MM.1S (cell line): ENCODE data around the gene MGST2.

Experiments
- EZH2phosphoT487 ChIP-seq: fragments of 300-600 bp; sonication (generic); IDR thresholded peaks from 2 replicates; pipeline ENCODE4 v1.6.1; 2018; ENCODE audit warnings: antibody characterized with exemption, low read length
- TF ChIP-seq, protein P1 (sequence below): fragments of 300-600 bp; sonication (generic); IDR thresholded peaks from 2 replicates; pipeline ENCODE4 v1.5.1; 2016; ENCODE audit warnings: antibody characterized with exemption, low read length, mixed read lengths

DNA sequence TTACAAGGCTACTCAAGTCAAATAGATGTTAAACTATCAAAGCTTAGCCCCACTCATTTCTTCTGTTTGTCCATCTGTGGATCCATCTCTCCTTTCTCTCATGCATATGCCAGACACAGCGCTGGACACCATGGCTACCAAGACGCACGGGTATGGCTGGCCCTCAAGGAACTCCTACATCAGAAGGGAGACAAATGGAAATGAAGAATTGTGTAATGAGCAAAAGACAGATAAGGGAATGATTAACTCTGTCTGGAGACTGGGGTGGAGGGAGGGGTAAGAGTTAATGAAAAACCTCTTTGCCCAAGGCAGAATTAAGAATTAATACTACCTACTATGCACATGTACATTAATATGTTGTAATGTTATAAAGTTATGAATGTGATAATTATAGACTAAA lies 88.1 kb downstream of the MGST2 start:
- TF ChIP-seq EZH2phosphoT487, result no peak
- TF ChIP-seq, protein P1, sequence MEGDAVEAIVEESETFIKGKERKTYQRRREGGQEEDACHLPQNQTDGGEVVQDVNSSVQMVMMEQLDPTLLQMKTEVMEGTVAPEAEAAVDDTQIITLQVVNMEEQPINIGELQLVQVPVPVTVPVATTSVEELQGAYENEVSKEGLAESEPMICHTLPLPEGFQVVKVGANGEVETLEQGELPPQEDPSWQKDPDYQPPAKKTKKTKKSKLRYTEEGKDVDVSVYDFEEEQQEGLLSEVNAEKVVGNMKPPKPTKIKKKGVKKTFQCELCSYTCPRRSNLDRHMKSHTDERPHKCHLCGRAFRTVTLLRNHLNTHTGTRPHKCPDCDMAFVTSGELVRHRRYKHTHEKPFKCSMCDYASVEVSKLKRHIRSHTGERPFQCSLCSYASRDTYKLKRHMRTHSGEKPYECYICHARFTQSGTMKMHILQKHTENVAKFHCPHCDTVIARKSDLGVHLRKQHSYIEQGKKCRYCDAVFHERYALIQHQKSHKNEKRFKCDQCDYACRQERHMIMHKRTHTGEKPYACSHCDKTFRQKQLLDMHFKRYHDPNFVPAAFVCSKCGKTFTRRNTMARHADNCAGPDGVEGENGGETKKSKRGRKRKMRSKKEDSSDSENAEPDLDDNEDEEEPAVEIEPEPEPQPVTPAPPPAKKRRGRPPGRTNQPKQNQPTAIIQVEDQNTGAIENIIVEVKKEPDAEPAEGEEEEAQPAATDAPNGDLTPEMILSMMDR, result no peak
